Transverse colon (tissue), 4 donors: Measurements from ENCODE around the gene KCNC4. TPM values are rescaled to one million over a fixed set of nuclear protein-coding genes. Genes with fewer than 3 reads are reported as not detected.

Experiments used
- DNase-seq: peaks from one replicate; pipeline ENCODE4 v3.0.0-alpha.2; 2019
- H3K27ac ChIP-seq, 4 donors: fragments of 200-600 bp; sonication (generic); 2 replicates each; pipeline ENCODE4 v1.5.1; 2016 to 2018; ENCODE audit warnings: inconsistent platforms in 4 of 4
- H3K27me3 ChIP-seq: fragments of 200-600 bp; sonication (generic); 2 replicates; pipeline ENCODE4 v1.5.1; 2017; ENCODE audit warnings: inconsistent platforms
- H3K36me3 ChIP-seq, 4 donors: fragments of 200-600 bp; sonication (generic); 2 replicates each; pipeline ENCODE4 v1.5.1; 2017 to 2019; ENCODE audit warnings: inconsistent platforms in 4 of 4
- H3K4me1 ChIP-seq, 4 donors: fragments of 200-600 bp; sonication (generic); 2 replicates each; pipeline ENCODE4 v1.5.1; 2017 to 2020; ENCODE audit warnings: inconsistent platforms in 4 of 4
- H3K4me3 ChIP-seq, 4 donors: fragments of 200-600 bp; sonication (generic); 1 replicate in 1 of 4; 2 replicates in 3 of 4; pipeline versions ENCODE4 v1.5.1 to v1.6.1; 2017 to 2019; ENCODE audit warnings: inconsistent platforms in 4 of 4
- H3K9me3 ChIP-seq, 2 donors: fragments of 200-600 bp; sonication (generic); 2 replicates each; pipeline ENCODE4 v1.5.1; 2017 to 2019; ENCODE audit warnings: inconsistent platforms in 2 of 2
- EP300 ChIP-seq: sonication (generic); formaldehyde crosslinking; IDR thresholded peaks from one replicate; pipeline ENCODE4 v1.6.1; 2017; ENCODE audit warnings: antibody characterized with exemption, low read depth
- POLR2A ChIP-seq: fragments of 450-650 bp; IDR thresholded peaks from one replicate; pipeline ENCODE4 v1.6.1; 2016; ENCODE audit warnings: antibody characterized with exemption, mild to moderate bottlenecking, moderate library complexity
- POLR2AphosphoS5 ChIP-seq, 3 donors: sonication (generic); formaldehyde crosslinking; IDR thresholded peaks; one replicate each; pipeline ENCODE4 v1.6.1; 2016; ENCODE audit warnings: antibody characterized with exemption in 3 of 3
- WGBS, 2 donors: methylation state at CpG; one replicate each; pipeline ENCODE4 v1.1.5; 2018; ENCODE audit warnings: low coverage in 1 of 2; 5-methylcytosine and 5-hydroxymethylcytosine counted together
- in situ Hi-C, 4 donors: fragments of 200-750 bp; cut with MboI; loops; one replicate each; pipeline versions ENCODE4 v1.15.0 to v1.15.1; 2017; ENCODE audit warnings: low sequenced_read_pairs in 3 of 4, low pct_ligation_motif_present in 1 of 4, low pct_unique_long_range_greater_than_20kb in 1 of 4
- intact Hi-C: fragments of 100-400 bp; cut with DNase I; formaldehyde crosslinking; loops from one replicate; pipeline ENCODE4 v1.15.1; 2023; ENCODE audit warnings: low total_unique reads
- total RNA-seq, 4 donors: library from RNA; depleted of rRNA; stranded (reverse); fragments of >200 nt; gene quantifications; one replicate each; pipeline ENCODE4 v1.1.0, GENCODE V29; 2016
- TF ChIP-seq, protein P1 (sequence below), 5 experiments: fragments of 200-600 bp in 3 of 5; fragments of 450-650 bp in 2 of 5; sonication (generic) in 3 of 5; IDR thresholded peaks; 1 replicate in 2 of 5; 2 replicates in 3 of 5; pipeline ENCODE4 v1.5.1; 2016 to 2017; ENCODE audit warnings: antibody characterized with exemption in 5 of 5, inconsistent platforms in 3 of 5, mild to moderate bottlenecking in 2 of 5, moderate library complexity in 1 of 5

The KCNC4 gene
- total RNA-seq, 4 donors from 2014 or later: 1.8 to 25.8 (median 4.9) TPM

DNA sequence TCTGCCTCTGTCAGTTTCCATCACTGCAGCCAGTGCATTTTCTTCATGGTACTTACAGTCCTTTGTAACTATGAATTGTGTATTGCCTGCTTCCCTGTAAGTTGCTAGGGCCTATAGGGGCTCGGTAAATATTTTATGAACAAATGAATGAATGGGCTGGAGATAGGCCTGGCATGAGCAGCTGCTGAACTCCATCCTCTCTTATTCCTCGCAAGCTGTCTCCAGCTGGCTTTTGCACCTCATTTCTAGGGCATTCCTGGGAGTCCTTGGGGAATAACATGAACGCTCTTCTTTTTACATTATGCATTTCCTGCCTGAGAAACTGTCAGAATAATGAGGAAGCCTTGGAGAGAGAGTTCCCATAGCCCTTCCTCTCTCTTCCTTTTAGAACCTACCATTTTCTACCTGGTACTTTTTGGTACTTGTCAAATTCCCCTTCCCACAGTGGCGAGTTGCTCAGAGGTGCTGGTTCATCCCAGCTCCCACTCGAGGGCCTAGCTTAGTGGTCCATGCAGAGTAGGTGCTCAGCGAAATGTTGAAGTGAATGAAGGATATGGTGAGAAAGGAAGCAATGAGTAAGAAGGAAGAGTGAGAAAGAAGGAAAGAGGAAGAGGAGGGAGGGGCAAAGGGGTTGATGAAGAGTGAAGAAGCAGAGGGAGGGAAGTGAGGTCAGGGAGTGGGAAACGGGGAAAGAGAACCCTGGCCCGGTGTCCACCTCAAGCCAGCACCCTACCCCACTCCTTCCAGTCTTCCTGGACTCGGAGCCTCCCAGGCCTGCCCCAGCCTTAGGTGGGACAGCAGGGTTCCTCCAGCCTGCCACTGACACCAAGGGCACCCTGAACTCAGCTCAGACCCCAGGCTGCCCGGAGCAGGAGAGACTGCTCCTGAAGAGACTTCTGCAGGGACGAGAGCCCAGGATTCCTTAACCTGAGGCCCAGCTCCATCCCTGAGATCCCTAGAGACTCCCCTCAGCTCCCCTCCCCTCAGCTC is 29.6 kb downstream of the KCNC4 start:
- no peak for DNase-seq
- 66 to 68% methylated on average over 5 to 11 of the region's 11 CpGs for WGBS, 2 donors
- H3K27ac ChIP-seq: no peak overlapping the region

GRCh38 chr1:110240476-110241210 is 30.5 kb downstream of the KCNC4 start:
- TF ChIP-seq EP300 (no peak), POLR2AphosphoS5 (IDR thresholded peaks at IDR 0.05) (no peak), POLR2A (no peak)
- TF ChIP-seq, protein P1, sequence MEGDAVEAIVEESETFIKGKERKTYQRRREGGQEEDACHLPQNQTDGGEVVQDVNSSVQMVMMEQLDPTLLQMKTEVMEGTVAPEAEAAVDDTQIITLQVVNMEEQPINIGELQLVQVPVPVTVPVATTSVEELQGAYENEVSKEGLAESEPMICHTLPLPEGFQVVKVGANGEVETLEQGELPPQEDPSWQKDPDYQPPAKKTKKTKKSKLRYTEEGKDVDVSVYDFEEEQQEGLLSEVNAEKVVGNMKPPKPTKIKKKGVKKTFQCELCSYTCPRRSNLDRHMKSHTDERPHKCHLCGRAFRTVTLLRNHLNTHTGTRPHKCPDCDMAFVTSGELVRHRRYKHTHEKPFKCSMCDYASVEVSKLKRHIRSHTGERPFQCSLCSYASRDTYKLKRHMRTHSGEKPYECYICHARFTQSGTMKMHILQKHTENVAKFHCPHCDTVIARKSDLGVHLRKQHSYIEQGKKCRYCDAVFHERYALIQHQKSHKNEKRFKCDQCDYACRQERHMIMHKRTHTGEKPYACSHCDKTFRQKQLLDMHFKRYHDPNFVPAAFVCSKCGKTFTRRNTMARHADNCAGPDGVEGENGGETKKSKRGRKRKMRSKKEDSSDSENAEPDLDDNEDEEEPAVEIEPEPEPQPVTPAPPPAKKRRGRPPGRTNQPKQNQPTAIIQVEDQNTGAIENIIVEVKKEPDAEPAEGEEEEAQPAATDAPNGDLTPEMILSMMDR (IDR thresholded peaks at IDR 0.05): no peak
- no peak for DNase-seq
- Histone ChIP-seq H3K27ac (no peak overlapping the region), H3K4me3 (no peak overlapping the region), H3K9me3 (no peaks in the 10 kb centered on the region), H3K4me1 (peaks cover 0 to 6% (median under 1%) of the 10 kb centered on the region in 4 donors), H3K36me3 (no peaks in the 10 kb centered on the region), H3K27me3 (no peaks in the 10 kb centered on the region)
- in situ Hi-C loops: no loop called here
- intact Hi-C loops: no loop called here
- 78% methylated on average over 13 of the region's 13 CpGs; no CpG with 5 or more reads in 1 of the 2 donors for WGBS, 2 donors

More for the DNA sequence above, 29.6 kb downstream of the KCNC4 start:
- Histone ChIP-seq H3K36me3 (no peaks in the 10 kb centered on the region), H3K4me3 (no peak overlapping the region), H3K4me1 (peaks cover 0 to 8% (median 2%) of the 10 kb centered on the region in 4 donors), H3K9me3 (no peaks in the 10 kb centered on the region), H3K27me3 (no peaks in the 10 kb centered on the region)
- intact Hi-C loops (no loop called here), in situ Hi-C loops (no loop called here)
- no peak for TF ChIP-seq POLR2AphosphoS5 (IDR thresholded peaks at IDR 0.05)
- TF ChIP-seq EP300: no peak
- TF ChIP-seq POLR2A: no peak
- TF ChIP-seq, protein P1 (IDR thresholded peaks at IDR 0.05): no peak

DNA sequence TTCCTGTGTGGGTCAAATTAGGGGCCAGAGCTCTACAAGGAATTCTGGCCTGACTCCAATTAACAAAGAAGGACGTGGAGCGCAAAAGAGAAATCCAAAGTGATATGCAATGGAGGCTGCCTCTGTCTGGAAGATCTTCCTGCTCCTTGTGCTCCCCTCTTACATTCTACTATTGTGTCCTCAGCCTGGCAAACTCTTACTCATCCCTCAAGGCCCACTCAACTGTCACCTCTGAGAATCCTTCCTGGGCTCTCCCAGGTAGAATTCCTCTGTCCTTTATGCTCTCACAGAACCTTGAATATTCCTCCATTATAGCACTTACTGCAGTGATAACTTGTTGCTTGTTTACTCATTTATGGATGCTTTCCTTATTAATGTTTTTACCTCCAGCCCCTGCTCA is 31.4 kb downstream of the KCNC4 start:
- no peaks in the 10 kb centered on the region for H3K9me3 ChIP-seq
- TF ChIP-seq POLR2AphosphoS5 (IDR thresholded peaks at IDR 0.05) (no peak), POLR2A (no peak), EP300 (no peak)
- TF ChIP-seq, protein P1 (IDR thresholded peaks at IDR 0.05): no peak
- DNase-seq: no peak

DNA sequence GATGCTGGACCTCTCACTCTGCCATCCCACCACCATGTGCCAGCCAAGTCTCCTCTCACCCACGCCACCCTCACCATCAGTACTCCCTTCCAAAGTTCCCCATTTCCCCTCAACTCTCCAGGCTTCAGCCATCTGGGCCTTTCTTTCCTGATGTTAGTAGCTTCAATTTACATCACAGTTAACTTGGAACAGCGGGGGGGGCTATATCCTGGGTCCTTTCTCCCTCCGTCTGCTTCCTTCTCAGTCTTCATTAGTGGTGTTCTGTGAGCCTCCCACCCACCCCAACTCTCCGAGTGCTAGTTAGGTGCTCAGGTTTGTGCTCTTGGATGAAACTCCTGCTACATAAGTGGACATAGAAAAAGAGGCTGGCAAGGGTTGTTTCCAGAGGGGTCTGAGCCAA is 31.9 kb downstream of the KCNC4 start:
- Histone ChIP-seq H3K9me3 (no peaks in the 10 kb centered on the region), H3K4me3 (no peak overlapping the region), H3K27me3 (no peaks in the 10 kb centered on the region), H3K27ac (no peak overlapping the region), H3K36me3 (no peaks in the 10 kb centered on the region), H3K4me1 (no peaks in the 10 kb centered on the region)
- intact Hi-C loops: no loop called here
- TF ChIP-seq POLR2A: no peak
- TF ChIP-seq POLR2AphosphoS5 (IDR thresholded peaks at IDR 0.05): no peak
- no peak for TF ChIP-seq EP300
- TF ChIP-seq, protein P1 (IDR thresholded peaks at IDR 0.05): no peak
- no peak for DNase-seq
- in situ Hi-C loops: no loop called here
- WGBS, 2 donors: 86 to 90% methylated on average over 3 to 4 of the region's 4 CpGs

More for the DNA sequence above, 31.4 kb downstream of the KCNC4 start:
- Histone ChIP-seq H3K4me3 (no peak overlapping the region), H3K4me1 (no peaks in the 10 kb centered on the region), H3K27ac (no peak overlapping the region), H3K36me3 (no peaks in the 10 kb centered on the region), H3K27me3 (no peaks in the 10 kb centered on the region)
- WGBS, 2 donors: 70 to 80% methylated on average over 2 of the region's 2 CpGs
- in situ Hi-C loops: no loop called here
- intact Hi-C loops: no loop called here
